GM21529 (cell line): ENCODE measurements around the gene CROCC.
"Not testable (repeated sequence)": the region's sequence is repeated elsewhere in the genome, so short reads cannot be mapped to it uniquely, and the experiment has no call there.

Experiments used
- ATAC-seq: cut with Tn5 transposase; IDR thresholded peaks from one replicate; pipeline ENCODE4 v1.9.1; 2021; ENCODE audit not compliant: unreplicated experiment

The CROCC gene

GRCh38 chr1:16914928-16915626, 6.7 kb upstream of the CROCC start:
- not testable (repeated sequence) for ATAC-seq

GRCh38 chr1:16915627-16915973, 6.1 kb upstream of the CROCC start:
- no peak for ATAC-seq

- not testable (repeated sequence) for ATAC-seq
Observed at GRCh38 chr1:16916036-16916880, 5.5 kb upstream of the CROCC start.

- no peak for ATAC-seq
Observed at GRCh38 chr1:16918371-16918770, 3.4 kb upstream of the CROCC start.

GRCh38 chr1:16918936-16919665, 2.6 kb upstream of the CROCC start:
- not testable (repeated sequence) for ATAC-seq

DNA sequence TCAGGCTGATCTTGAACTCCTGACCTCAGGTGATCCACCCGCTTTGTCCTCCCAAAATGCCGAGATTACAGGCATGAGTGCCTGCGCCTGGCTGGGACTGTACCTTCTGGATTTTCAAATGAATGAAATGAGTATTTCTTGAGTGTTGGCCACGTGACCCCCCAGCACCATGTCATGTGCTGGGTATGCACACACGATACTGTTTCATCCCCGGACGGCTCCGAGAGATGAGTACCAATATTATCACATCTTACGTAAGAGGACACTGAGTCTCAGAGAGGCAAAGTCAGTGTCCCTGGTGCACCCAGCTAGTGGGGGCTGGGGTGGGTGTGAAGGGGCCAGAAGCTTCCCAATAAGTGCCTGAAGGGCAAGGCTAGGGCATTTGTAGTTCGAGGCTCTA, 780 bp upstream of the CROCC start:
- ATAC-seq: no peak

GRCh38 chr1:16922466-16922865, 735 bp downstream of the CROCC start:
- no peak for ATAC-seq

GRCh38 chr1:16922885-16923431, 1.2 kb downstream of the CROCC start:
- ATAC-seq: no peak

- ATAC-seq: no peak
Observed at GRCh38 chr1:16924216-16924918, 2.6 kb downstream of the CROCC start.

DNA sequence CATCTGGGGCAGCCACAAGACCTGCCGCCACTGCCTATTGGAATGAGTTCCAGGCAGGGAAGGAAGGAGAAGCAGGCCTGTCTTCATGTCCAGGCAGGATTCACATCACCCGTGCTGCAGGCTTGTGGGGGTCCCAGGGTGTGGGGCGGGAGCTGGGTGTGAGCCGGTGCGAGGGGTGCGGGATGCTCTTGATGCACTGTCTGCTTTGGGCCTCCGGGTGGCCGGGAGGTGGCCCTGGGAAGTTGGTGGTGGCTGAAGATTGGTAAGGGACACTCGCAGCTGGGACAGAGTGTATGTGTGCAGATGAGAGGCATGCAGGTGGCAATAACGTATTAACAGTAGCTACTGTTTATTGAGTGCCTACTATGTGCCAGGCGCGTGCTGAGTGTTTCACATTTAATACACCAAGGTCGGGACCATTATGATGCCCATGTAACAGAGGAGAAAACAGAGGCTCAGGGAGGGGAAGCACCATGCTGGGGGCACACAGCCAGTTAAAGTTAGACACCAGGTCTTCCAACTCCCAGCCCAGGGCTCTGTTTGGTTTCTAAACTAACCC, 3.3 kb downstream of the CROCC start:
- ATAC-seq: no peak

DNA sequence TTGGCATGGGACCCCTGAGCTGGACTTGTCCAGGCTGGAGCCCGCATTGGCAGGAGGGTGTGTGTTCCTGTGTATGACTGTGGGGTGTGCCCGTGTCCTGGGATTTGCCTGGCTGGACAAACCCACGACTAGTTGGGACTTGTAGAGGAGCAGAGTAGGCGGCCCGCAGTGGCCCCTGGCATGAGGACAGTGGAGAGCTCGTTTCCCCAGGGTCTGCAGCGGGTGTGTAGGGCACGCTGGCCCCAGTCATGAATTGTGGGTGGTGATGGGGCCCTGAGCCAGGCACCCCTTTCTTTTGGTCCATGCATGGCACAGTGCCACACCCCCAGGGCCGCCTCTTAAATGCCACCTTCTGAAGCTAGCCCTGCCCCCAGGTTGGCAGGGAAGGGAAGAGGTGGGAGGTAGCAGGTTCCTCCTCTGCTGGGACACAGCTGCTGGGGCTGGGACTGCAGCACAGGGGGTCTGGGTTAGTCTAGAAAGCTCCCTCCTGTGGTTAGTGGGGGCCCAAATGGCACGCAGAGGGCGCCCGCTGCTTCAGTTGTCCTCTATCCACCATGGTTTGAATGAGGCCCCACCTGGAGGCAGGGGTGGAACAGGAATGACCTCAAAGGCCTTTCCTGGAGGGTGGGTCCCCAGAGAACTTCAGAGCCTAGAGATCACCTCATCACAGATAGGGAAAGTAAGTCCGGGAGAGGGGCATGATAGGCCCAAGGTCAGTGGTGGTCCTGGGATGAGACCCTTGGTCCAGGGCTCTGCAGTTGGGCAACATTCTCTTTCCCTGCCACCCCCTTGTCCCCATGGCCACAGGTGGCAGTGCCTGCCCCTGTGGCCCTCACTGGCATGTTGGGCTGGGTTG, 4.1 kb downstream of the CROCC start:
- no peak for ATAC-seq

DNA sequence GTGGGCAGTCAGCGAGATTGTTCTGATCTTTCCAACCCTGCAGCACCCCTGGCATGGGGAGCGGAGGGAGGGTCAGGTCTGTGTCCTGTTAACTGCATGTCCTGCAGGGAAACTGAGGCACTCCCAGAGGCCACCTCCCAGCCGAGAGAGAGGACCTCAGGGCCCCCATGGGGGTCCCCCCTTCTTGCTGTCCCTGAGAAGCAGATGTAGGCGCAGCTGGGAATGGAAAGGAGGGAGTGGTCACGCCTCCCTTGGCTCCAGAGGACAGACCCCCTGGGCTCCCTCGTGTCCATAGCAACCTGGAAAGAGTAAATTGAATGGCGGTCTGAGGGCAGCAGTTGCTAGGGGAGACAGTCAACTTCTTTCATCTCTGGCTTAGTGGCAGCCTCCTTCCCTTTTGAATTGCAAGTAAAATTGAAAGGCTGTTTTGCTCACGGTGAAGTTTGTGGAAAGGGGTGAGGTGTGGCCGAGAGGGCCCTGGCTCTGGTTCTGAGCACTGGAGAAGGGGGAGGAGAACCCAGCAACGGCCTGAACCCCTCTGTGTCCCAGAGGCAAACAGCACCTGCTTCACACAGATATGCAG, 4.9 kb downstream of the CROCC start:
- ATAC-seq: no peak

DNA sequence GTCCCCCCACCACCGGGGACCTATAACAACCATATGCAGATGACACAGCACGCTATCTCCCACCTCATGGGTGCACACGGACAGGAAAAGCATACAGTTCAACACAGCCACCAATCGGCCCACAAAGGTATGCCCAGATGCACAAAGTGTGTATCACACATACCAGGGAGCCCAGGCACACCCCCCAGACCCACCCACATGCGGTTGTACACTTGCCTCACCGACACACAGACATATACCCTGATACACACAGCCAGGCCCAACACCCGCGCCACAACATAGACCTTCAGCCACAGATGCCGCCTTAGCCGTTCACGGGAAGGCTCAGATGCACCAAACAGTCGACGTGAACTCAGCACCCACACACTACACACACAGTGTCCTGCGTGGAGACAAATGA, 5.5 kb downstream of the CROCC start:
- ATAC-seq: no peak

DNA sequence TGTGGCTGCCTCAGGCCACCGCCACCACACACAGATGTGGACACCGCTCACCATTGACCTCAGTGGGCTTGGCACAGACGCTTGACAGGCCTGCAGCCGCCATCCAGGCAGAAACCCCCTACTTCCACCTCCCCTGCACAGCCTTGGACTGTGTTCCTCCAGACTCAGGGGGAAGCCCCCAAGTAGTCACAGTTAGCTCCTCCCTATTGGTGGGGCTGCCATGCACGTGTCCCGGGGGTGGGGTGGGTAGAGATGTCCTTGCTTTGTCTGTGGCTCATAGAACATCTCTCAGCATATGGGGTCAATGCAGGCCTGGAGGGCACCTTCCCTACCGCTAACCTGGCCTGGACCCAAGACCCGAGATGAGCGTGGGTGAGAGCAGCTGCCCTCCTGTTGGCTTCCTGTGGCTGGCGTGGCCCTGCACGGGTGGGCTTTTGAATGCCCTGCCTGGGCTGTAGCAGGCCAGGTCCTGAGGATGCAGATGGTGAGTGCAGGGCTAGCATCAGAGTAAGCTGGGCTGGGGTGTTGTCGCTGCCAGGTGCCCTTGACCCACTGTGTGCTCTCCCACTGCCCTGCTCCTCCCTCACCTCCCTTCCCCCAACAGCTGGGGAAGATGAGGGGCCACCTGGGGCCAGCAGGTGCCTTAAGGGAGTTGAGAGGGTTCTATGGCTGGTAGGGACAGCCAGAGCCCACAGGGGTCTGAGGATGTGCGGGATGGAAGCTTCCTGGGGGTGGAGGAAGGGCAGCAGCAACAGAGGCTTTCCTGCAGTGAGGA, 6.2 kb downstream of the CROCC start:
- ATAC-seq: no peak

- ATAC-seq: not testable (repeated sequence)
Observed at GRCh38 chr1:16929146-16930041, 7.7 kb downstream of the CROCC start.

DNA sequence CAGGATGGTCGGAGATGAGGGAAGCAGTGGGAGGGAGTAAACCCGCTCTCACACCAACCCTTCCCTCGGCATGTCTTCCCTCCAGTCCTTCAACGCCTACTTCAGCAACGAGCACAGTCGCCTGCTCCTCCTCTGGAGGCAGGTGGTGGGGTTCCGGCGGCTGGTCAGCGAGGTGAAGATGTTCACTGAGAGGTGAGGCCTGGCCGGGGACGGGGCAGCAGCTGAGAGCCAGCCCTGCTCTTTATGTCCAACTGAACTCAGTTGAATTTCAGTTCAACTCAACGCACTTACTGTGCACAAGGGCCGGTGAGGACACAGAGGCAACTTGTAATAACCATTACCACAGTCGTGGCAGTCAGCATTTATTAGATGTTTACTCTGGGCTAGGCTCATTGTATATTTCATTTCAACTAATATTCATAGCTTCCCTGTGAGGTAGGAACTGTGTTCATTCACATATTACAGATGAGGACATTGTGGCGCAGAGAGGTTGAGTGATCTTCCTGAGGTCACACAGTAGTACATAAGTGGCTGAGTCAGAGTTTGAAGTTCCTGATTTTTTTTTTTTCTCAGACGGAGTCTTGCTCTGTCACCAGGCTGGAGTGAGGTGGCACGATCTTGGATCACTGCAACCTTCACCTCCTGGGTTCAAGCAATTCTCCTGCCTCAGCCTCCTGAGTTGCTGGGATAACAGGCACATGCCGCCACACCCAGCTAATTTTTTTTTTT, 9.6 kb downstream of the CROCC start:
- not testable (repeated sequence) for ATAC-seq

GRCh38 chr1:16933945-16934344, 12.2 kb downstream of the CROCC start:
- not testable (repeated sequence) for ATAC-seq
